PC-3 (cell line): Measurements from ENCODE around the gene SLC24A2. TPM values are rescaled to one million over a fixed set of nuclear protein-coding genes. Genes with fewer than 3 reads are reported as not detected.

Source experiments
- ATAC-seq: fragments of 200-7000 bp; cut with Tn5 transposase; 2 replicates; pipeline ENCODE4 v1.9.1; 2020; ENCODE audit warnings: mild to moderate bottlenecking, moderate library complexity
- BruUV-seq: library from RNA; stranded (reverse); fragments of 400-500 nt; replicated peaks from 2 replicates; lab custom pipeline; 2021; lab: Mats Ljungman, UMichigan
- CTCF ChIA-PET: fragments of 300-600 bp; sonication (Branson Sonifier 250); formaldehyde crosslinking; loops from one replicate; lab custom pipeline; 2022; ENCODE audit warnings: antibody characterized with exemption; lab: Charles Lee
- POLR2A ChIA-PET: fragments of 300-600 bp; sonication (Branson Sonifier 250); formaldehyde crosslinking; loops from one replicate; lab custom pipeline; 2022; ENCODE audit warnings: antibody characterized with exemption; ENCODE audit not compliant: unreplicated experiment; lab: Charles Lee
- DNase-seq: peaks from one replicate; pipeline ENCODE4 v3.0.0-alpha.2; 2015
- H2AFZ ChIP-seq: fragments of 300-600 bp; sonication (generic); 2 replicates; pipeline ENCODE4 v1.6.0; 2016; ENCODE audit warnings: antibody characterized with exemption, low read length
- H3F3A ChIP-seq: fragments of 300-600 bp; sonication (generic); one replicate; pipeline ENCODE4 v1.6.0; 2017; ENCODE audit warnings: antibody characterized with exemption, low read length, control low read depth, mild to moderate bottlenecking; ENCODE audit not compliant: unreplicated experiment
- H3K27ac ChIP-seq: fragments of 300-600 bp; sonication (generic); 2 replicates; pipeline ENCODE4 v1.5.1; 2016; ENCODE audit warnings: mild to moderate bottlenecking, low read length
- H3K27me3 ChIP-seq: fragments of 300-600 bp; sonication (generic); 2 replicates; pipeline ENCODE4 v1.6.1; 2016; ENCODE audit warnings: low read length, mixed read lengths
- H3K36me3 ChIP-seq: fragments of 300-600 bp; sonication (generic); 2 replicates; pipeline ENCODE4 v1.6.1; 2016; ENCODE audit warnings: low read depth, mixed run types, low read length, mixed read lengths
- H3K4me1 ChIP-seq: fragments of 300-600 bp; sonication (generic); 2 replicates; pipeline ENCODE4 v1.5.1; 2016; ENCODE audit warnings: low read length; ENCODE audit not compliant: insufficient read depth
- H3K4me2 ChIP-seq: fragments of 300-600 bp; sonication (generic); 2 replicates; pipeline ENCODE4 v1.6.0; 2016; ENCODE audit warnings: low read length
- H3K4me3 ChIP-seq: fragments of 300-600 bp; sonication (generic); 2 replicates; pipeline ENCODE4 v1.5.1; 2016; ENCODE audit warnings: mild to moderate bottlenecking, low read length, mixed read lengths
- H3K79me2 ChIP-seq: fragments of 300-600 bp; sonication (generic); 2 replicates; pipeline ENCODE4 v1.6.1; 2017; ENCODE audit warnings: low read length, mixed read lengths
- H3K9ac ChIP-seq: fragments of 300-600 bp; sonication (generic); 2 replicates; pipeline ENCODE4 v1.6.0; 2016; ENCODE audit warnings: mild to moderate bottlenecking, low read length
- H3K9me2 ChIP-seq: fragments of 300-600 bp; sonication (generic); replicated peaks from 2 replicates; pipeline ENCODE4 v1.6.1; 2016; ENCODE audit warnings: mixed run types, low read length, mixed read lengths
- H3K9me3 ChIP-seq: fragments of 300-600 bp; sonication (generic); 2 replicates; pipeline ENCODE4 v1.6.1; 2016; ENCODE audit warnings: low read length, mixed read lengths
- H4K20me1 ChIP-seq: fragments of 300-600 bp; sonication (generic); 2 replicates; pipeline ENCODE4 v1.6.1; 2016; ENCODE audit warnings: low read length, mixed read lengths
- EZH2 ChIP-seq: fragments of 300-600 bp; sonication (generic); IDR thresholded peaks from one replicate; pipeline ENCODE4 v1.6.1; 2017; ENCODE audit warnings: antibody characterized with exemption, mild to moderate bottlenecking, low read length; ENCODE audit not compliant: unreplicated experiment
- EZH2phosphoT487 ChIP-seq: fragments of 300-600 bp; sonication (generic); IDR thresholded peaks from 2 replicates; pipeline ENCODE4 v1.6.1; 2018; ENCODE audit warnings: mild to moderate bottlenecking, antibody characterized with exemption, low read length, borderline replicate concordance
- intact Hi-C: fragments of 100-400 bp; cut with micrococcal nuclease; formaldehyde crosslinking; loops from 2 replicates; pipeline ENCODE4 v1.9.0; 2023
- total RNA-seq: library from RNA; depleted of rRNA; stranded (reverse); fragments of >200 nt; gene quantifications from 2 replicates; pipeline ENCODE4 v1.2.3, GENCODE V29; 2014
- TF ChIP-seq, protein P1 (sequence below): fragments of 300-600 bp; sonication (generic); conservative IDR thresholded peaks from 2 replicates; pipeline ENCODE4 v1.5.1; 2017; ENCODE audit warnings: antibody characterized with exemption, low read depth, mild to moderate bottlenecking, low read length

The SLC24A2 gene
- total RNA-seq, 1 experiment from 2014 or later: not detected

DNA sequence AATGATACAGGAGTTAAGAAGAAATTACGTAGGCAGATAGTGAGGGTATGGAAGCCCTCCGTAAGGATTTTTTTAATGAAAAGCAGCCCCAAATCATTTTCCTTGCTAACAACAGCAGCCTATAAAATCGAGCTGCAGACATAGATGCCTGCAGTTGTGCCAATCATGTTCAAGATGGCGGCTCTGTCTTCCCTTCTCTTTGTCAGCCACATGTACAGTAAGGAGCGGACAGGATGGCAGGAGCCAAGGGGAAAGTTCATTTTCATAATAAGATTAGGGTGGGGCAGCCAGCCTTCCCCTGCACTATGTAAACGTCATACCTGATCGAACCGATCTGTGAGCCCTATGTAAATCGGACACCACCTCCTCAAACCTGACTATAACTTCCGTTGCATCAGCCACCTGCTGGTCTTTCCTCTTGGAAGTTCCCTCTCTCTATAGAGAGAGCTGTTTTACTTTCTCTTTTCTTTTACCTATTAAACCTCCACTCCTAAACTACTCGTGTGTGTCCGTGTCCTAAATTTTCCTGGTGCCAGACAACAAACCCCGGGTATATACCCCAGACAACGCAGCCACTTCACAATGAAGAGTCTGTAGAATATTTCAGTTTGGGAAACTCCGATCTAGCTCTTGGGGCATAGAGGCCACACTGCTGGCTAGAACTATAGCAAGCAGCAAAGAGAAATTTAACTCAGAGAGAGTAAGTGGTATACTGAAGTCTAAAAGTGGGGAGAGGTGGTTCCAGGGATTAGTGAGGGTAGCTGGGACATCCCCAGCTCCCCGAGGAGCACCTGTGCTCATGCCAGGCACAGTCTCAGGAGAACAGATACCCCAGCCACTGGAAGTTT lies 20.8 kb upstream of the SLC24A2 start:
- TF ChIP-seq EZH2 (no peak), EZH2phosphoT487 (no peak)
- TF ChIP-seq, protein P1, sequence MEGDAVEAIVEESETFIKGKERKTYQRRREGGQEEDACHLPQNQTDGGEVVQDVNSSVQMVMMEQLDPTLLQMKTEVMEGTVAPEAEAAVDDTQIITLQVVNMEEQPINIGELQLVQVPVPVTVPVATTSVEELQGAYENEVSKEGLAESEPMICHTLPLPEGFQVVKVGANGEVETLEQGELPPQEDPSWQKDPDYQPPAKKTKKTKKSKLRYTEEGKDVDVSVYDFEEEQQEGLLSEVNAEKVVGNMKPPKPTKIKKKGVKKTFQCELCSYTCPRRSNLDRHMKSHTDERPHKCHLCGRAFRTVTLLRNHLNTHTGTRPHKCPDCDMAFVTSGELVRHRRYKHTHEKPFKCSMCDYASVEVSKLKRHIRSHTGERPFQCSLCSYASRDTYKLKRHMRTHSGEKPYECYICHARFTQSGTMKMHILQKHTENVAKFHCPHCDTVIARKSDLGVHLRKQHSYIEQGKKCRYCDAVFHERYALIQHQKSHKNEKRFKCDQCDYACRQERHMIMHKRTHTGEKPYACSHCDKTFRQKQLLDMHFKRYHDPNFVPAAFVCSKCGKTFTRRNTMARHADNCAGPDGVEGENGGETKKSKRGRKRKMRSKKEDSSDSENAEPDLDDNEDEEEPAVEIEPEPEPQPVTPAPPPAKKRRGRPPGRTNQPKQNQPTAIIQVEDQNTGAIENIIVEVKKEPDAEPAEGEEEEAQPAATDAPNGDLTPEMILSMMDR: no peak
- ChIA-PET POLR2A (no interaction called here), CTCF (no interaction called here)
- Histone ChIP-seq H3K9me2 (no peaks in the 10 kb centered on the region), H3K4me3 (peak overlapping the region; percentile 43), H3K4me1 (no peaks in the 10 kb centered on the region), H2AFZ (peak overlapping the region; percentile 50), H3F3A (no peaks in the 10 kb centered on the region), H3K9me3 (no peaks in the 10 kb centered on the region), H4K20me1 (no peaks in the 10 kb centered on the region), H3K9ac (no peak overlapping the region), H3K27me3 (peaks cover 7% of the 10 kb centered on the region), H3K4me2 (peak overlapping the region; percentile 53), H3K27ac (no peak overlapping the region), H3K36me3 (no peaks in the 10 kb centered on the region), H3K79me2 (no peaks in the 10 kb centered on the region)
- no TSS peak for BruUV-seq
- intact Hi-C loops: no loop called here
- no peak for ATAC-seq
- DNase-seq: no peak

DNA sequence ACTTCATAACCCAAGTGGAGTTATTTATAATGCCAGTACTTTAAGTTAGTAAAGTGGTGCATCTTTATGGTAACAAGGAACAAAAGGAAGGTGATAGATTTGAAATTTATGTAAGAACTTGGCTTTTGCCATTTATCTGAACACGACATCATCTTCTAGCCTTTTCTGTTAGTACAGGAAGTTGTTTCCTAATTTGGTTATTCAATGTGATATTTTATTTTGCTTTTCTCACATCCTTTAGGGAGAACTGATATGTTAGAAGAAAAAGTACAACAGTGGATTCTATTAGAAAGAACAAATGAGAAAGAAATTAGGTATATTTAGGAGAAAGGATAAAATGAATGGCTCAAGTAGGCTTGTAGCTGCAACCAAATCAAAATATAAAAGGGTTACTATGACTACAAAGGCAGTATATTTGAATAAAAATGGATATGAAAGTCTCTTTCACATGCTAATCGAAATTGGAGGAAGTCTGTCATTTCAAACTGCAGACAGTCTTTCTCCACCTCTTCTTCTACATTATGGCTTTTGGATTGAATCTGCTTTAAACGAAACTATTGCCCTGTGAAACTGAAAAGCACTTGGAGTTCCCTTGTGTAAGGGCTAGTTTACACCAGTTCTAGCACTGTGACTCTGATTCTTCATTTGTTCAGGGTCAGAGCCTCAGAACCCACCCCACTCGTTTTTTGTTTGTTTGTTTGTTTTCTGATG lies 18.5 kb upstream of the SLC24A2 start:
- Histone ChIP-seq H3K4me3 (no peak overlapping the region), H3K4me2 (no peak overlapping the region), H3K9me2 (no peaks in the 10 kb centered on the region), H4K20me1 (no peaks in the 10 kb centered on the region), H3K79me2 (no peaks in the 10 kb centered on the region), H3K9me3 (no peaks in the 10 kb centered on the region), H3K27me3 (peaks cover 7% of the 10 kb centered on the region), H3K4me1 (no peaks in the 10 kb centered on the region), H3K9ac (no peak overlapping the region), H2AFZ (no peak overlapping the region), H3K36me3 (no peaks in the 10 kb centered on the region), H3K27ac (no peak overlapping the region), H3F3A (no peaks in the 10 kb centered on the region)
- DNase-seq: no peak
- TF ChIP-seq, protein P1: no peak
- no peak for TF ChIP-seq EZH2
- no peak for TF ChIP-seq EZH2phosphoT487
- intact Hi-C loops: no loop called here
- ATAC-seq: no peak
- CTCF ChIA-PET: no interaction called here
- no TSS peak for BruUV-seq
- POLR2A ChIA-PET: no interaction called here

DNA sequence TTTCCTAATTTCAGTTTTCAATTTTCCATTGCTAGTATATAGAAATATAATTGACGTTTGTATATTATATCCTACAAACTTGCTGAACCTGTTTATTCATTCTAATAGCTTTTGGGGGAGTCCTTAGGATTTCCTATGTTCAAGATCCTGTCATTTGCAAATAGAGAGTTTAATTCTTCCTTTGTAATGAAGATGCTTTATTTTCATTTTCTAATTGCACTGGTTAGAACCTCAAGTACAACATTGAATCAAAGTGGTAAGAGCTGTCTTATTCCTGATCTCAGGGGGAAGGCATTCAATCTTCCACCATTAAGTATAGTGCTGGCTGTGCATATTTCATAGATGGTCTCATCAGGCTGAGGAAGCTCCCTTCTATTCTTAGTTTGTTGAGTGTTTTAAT lies 15.6 kb upstream of the SLC24A2 start:
- intact Hi-C loops: no loop called here
- ATAC-seq (no peak), DNase-seq (no peak)
- no peak overlapping the region for H3K4me3 ChIP-seq
- no peak overlapping the region for H3K4me2 ChIP-seq
- H3F3A ChIP-seq: no peaks in the 10 kb centered on the region
- H3K9ac ChIP-seq: no peak overlapping the region
- peaks cover 7% of the 10 kb centered on the region; the same call in 1 of the 2 replicates for H3K27me3 ChIP-seq
- H3K27ac ChIP-seq: no peak overlapping the region
- POLR2A ChIA-PET: no interaction called here
- BruUV-seq: no TSS peak
- H3K36me3 ChIP-seq: no peaks in the 10 kb centered on the region
- CTCF ChIA-PET: no interaction called here
- H3K4me1 ChIP-seq: no peaks in the 10 kb centered on the region
- H2AFZ ChIP-seq: no peak overlapping the region
- H3K9me3 ChIP-seq: no peaks in the 10 kb centered on the region
- no peaks in the 10 kb centered on the region for H3K79me2 ChIP-seq
- TF ChIP-seq EZH2phosphoT487: no peak
- TF ChIP-seq EZH2: no peak
- TF ChIP-seq, protein P1: no peak
- no peaks in the 10 kb centered on the region for H4K20me1 ChIP-seq
- H3K9me2 ChIP-seq: no peaks in the 10 kb centered on the region
